IPS DF 6.9 (cell line): ENCODE measurements around the gene EIF4G1.
A peak's percentile ranks its signal among the peaks of the same experiment; 100 is the strongest.

Experiments used
- DNase-seq: peaks from one replicate; pipeline ENCODE4 v3.0.0-alpha.2; 2013; ENCODE audit warnings: low read depth, low spot score
- H3K27ac ChIP-seq: one replicate; pipeline ENCODE4 v1.5.1; 2013; ENCODE audit warnings: low read length, control low read depth
- H3K27me3 ChIP-seq: 2 replicates; pipeline ENCODE4 v1.6.1; 2013; ENCODE audit warnings: mild to moderate bottlenecking, low read length; ENCODE audit not compliant: control insufficient read depth, insufficient read depth
- H3K36me3 ChIP-seq: 2 replicates; pipeline ENCODE4 v1.6.1; 2013; ENCODE audit warnings: low read length; ENCODE audit not compliant: control insufficient read depth, insufficient read depth
- H3K4me1 ChIP-seq: 2 replicates; pipeline ENCODE4 v1.6.1; 2013; ENCODE audit warnings: low read length; ENCODE audit not compliant: control insufficient read depth, insufficient read depth
- H3K4me3 ChIP-seq: 2 replicates; pipeline ENCODE4 v1.5.1; 2013; ENCODE audit warnings: mild to moderate bottlenecking, low read length
- H3K9me3 ChIP-seq: 2 replicates; pipeline ENCODE4 v1.6.1; 2013; ENCODE audit warnings: low read length, inconsistent platforms; ENCODE audit not compliant: control insufficient read depth, insufficient read depth
- WGBS: extraction: QIAGEN DNeasy Blood & Tissue Kit; methylation state at CpG from one replicate; pipeline ENCODE4 v1.1.7; 2013; ENCODE audit warnings: mixed read lengths, missing lambda C conversion rate; ENCODE audit not compliant: insufficient read length, insufficient coverage; 5-methylcytosine and 5-hydroxymethylcytosine counted together

The EIF4G1 gene

GRCh38 chr3:184379358-184380184 is 65.2 kb downstream of the EIF4G1 start, which contains the start of gene CHRD:
Gene CHRD (plus strand): TSS chr3:184380054. CDS start chr3:184380319, 265 bp downstream.
- H3K27me3 ChIP-seq, result peaks cover 29% of the 10 kb centered on the region
- no CpG with 5 or more reads among the region's 71 CpGs for WGBS

GRCh38 chr3:184380185-184380626 is 65.8 kb downstream of the EIF4G1 start:
- H3K27me3 ChIP-seq, result peaks cover 29% of the 10 kb centered on the region
- H3K27ac ChIP-seq, result no peak overlapping the region
- peak overlapping the region; percentile 65 for H3K4me3 ChIP-seq
- H3K4me1 ChIP-seq, result peaks cover 2% of the 10 kb centered on the region
- no peak for DNase-seq
- H3K9me3 ChIP-seq, result no peaks in the 10 kb centered on the region
- no CpG with 5 or more reads among the region's 62 CpGs for whole genome bisulfite sequencing
- no peaks in the 10 kb centered on the region for H3K36me3 ChIP-seq

More at GRCh38 chr3:184379358-184380184, 65.2 kb downstream of the EIF4G1 start, which contains the start of gene CHRD:
- no peak for DNase-seq
- Histone ChIP-seq H3K4me1 (peaks cover 2% of the 10 kb centered on the region), H3K27ac (no peak within 1 kb of the TSS), H3K4me3 (peak within 1 kb of the TSS; percentile 65), H3K9me3 (no peaks in the 10 kb centered on the region), H3K36me3 (no peaks in the 10 kb centered on the region)

GRCh38 chr3:184380627-184381260 is 66.3 kb downstream of the EIF4G1 start:
- Histone ChIP-seq H3K4me3 (peak overlapping the region; percentile 65), H3K36me3 (no peaks in the 10 kb centered on the region), H3K27ac (no peak overlapping the region), H3K4me1 (peaks cover 2% of the 10 kb centered on the region), H3K9me3 (no peaks in the 10 kb centered on the region), H3K27me3 (peaks cover 29% of the 10 kb centered on the region)
- WGBS, result no CpG with 5 or more reads among the region's 42 CpGs
- no peak for DNase-seq

- no peaks in the 10 kb centered on the region for H3K36me3 ChIP-seq
Observed at GRCh38 chr3:184381261-184382224, 67.1 kb downstream of the EIF4G1 start.

GRCh38 chr3:184382326-184383032 is 68.1 kb downstream of the EIF4G1 start:
- H3K4me1 ChIP-seq, result peaks cover 2% of the 10 kb centered on the region
- peaks cover 29% of the 10 kb centered on the region for H3K27me3 ChIP-seq
- no peaks in the 10 kb centered on the region for H3K9me3 ChIP-seq
- no peaks in the 10 kb centered on the region for H3K36me3 ChIP-seq
- WGBS, result no CpG with 5 or more reads among the region's 16 CpGs
- H3K4me3 ChIP-seq, result no peak overlapping the region
- H3K27ac ChIP-seq, result no peak overlapping the region
- no peak for DNase-seq

More at GRCh38 chr3:184381261-184382224, 67.1 kb downstream of the EIF4G1 start:
- Histone ChIP-seq H3K27ac (no peak overlapping the region), H3K4me3 (peak overlapping the region; percentile 20; the same call in 1 of the 2 replicates), H3K9me3 (no peaks in the 10 kb centered on the region), H3K4me1 (peaks cover 2% of the 10 kb centered on the region), H3K27me3 (peaks cover 29% of the 10 kb centered on the region)
- WGBS, result no CpG with 5 or more reads among the region's 55 CpGs
- DNase-seq, result no peak

- DNase-seq, result no peak
- WGBS, result no CpG with 5 or more reads among the region's 15 CpGs
- no peaks in the 10 kb centered on the region; the same call in 1 of the 2 replicates for H3K4me1 ChIP-seq
- no peak overlapping the region for H3K4me3 ChIP-seq
- no peak overlapping the region for H3K27ac ChIP-seq
- H3K27me3 ChIP-seq, result peaks cover 29% of the 10 kb centered on the region
- H3K36me3 ChIP-seq, result no peaks in the 10 kb centered on the region
- no peaks in the 10 kb centered on the region for H3K9me3 ChIP-seq
Observed at GRCh38 chr3:184383033-184383740, 68.8 kb downstream of the EIF4G1 start.

- Histone ChIP-seq H3K27me3 (peaks cover 22% of the 10 kb centered on the region), H3K36me3 (no peaks in the 10 kb centered on the region), H3K9me3 (no peaks in the 10 kb centered on the region), H3K27ac (no peak overlapping the region), H3K4me1 (no peaks in the 10 kb centered on the region; the same call in 1 of the 2 replicates), H3K4me3 (no peak overlapping the region)
- DNase-seq, result no peak
- no CpG with 5 or more reads among the region's 9 CpGs for whole genome bisulfite sequencing
Observed at GRCh38 chr3:184384342-184384741, 69.9 kb downstream of the EIF4G1 start.
